ENCODE measurements around the gene NSMCE1. TPM values are rescaled to one million over a fixed set of nuclear protein-coding genes. Genes with fewer than 3 reads are reported as not detected.

Gene NSMCE1
- total RNA-seq, 1 donor, result 97.7 TPM

DNA sequence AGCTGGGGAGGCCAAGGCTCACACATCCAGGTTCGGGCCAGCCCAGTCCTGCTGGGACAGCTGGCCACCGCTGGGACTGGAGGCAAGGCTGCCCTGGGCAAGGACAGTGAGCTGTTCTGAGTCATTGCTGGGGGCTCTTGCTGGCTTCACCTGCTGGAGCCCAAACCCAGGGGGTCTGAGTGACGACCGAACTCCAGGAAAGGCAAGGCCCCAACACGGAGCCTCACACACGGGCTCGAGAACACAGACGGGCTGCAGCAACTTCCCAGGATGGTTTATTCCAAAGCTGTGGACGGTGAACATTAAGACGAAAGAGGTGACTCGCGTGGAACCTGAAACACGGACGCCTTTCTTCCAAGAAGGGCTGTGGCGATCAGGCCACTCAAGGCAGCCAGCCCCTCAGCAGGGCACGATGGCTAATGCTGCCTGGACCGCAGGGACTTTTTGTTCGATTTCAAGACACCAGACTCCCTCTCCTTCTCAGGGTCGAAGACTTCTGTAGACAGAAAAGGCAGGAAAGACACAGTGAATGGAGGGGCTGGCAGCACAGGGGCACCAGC lies 43.8 kb downstream of the NSMCE1 start:
- TF ChIP-seq, protein P1, sequence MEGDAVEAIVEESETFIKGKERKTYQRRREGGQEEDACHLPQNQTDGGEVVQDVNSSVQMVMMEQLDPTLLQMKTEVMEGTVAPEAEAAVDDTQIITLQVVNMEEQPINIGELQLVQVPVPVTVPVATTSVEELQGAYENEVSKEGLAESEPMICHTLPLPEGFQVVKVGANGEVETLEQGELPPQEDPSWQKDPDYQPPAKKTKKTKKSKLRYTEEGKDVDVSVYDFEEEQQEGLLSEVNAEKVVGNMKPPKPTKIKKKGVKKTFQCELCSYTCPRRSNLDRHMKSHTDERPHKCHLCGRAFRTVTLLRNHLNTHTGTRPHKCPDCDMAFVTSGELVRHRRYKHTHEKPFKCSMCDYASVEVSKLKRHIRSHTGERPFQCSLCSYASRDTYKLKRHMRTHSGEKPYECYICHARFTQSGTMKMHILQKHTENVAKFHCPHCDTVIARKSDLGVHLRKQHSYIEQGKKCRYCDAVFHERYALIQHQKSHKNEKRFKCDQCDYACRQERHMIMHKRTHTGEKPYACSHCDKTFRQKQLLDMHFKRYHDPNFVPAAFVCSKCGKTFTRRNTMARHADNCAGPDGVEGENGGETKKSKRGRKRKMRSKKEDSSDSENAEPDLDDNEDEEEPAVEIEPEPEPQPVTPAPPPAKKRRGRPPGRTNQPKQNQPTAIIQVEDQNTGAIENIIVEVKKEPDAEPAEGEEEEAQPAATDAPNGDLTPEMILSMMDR (IDR thresholded peaks at IDR 0.05; ENCODE audit: insufficient read depth, low read length), result no peak
- DNase-seq (ENCODE audit: low read depth), result no peak

DNA sequence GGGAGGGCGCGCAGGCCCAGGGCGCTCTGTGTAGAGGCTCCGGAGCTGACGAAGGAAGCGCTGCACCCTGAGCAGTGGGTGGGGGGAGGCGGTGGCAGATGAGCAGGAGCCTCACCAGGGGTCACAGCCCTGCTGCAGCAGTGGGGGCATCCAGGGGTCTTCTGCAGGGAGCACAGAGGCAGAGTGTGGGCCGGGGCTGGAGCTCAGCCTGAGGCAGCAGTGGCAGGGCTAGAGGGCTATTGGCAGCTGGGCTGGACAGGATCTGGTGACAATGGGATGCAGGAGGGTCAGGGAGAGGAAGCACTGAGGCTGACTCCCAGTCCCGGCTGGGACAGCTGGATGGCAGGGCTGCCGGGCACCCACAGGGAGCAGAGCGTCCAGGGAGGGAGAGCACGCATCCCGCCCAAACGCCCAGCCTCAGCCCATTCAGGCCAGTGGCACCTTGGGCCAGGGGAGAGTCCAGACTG lies 44.3 kb downstream of the NSMCE1 start:
- no peak overlapping the region for H3K4me3 ChIP-seq (ENCODE audit: low read depth, low read length)
- DNase-seq (ENCODE audit: low read depth), result no peak
- TF ChIP-seq, protein P1 (IDR thresholded peaks at IDR 0.05; ENCODE audit: insufficient read depth, low read length), result no peak

More for the DNA sequence above, 43.8 kb downstream of the NSMCE1 start:
- no peak overlapping the region for H3K4me3 ChIP-seq (ENCODE audit: low read depth, low read length)

DNA sequence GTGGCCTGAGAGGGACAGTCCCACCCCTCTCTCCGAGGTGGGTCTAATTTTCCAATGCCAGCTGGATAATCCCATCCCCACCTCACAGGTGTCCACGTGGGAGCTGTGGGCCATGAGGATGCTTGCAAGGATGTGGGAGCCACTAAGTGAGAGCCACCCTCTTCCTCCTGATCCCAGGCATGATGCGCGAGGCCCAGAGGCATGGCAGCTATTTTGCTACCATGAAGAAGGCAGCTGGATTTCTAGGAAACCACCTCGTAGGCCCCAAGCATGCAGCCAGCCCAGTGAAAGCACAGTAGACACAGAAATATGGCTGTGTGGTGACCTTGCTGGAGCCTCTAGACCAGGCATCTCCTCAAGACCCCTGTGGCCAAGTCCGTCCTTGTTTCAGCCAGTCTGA lies 44.9 kb downstream of the NSMCE1 start:
- DNase-seq (ENCODE audit: low read depth), result no peak
- TF ChIP-seq, protein P1 (IDR thresholded peaks at IDR 0.05; ENCODE audit: insufficient read depth, low read length), result no peak
- no peak overlapping the region for H3K4me3 ChIP-seq (ENCODE audit: low read depth, low read length)

DNA sequence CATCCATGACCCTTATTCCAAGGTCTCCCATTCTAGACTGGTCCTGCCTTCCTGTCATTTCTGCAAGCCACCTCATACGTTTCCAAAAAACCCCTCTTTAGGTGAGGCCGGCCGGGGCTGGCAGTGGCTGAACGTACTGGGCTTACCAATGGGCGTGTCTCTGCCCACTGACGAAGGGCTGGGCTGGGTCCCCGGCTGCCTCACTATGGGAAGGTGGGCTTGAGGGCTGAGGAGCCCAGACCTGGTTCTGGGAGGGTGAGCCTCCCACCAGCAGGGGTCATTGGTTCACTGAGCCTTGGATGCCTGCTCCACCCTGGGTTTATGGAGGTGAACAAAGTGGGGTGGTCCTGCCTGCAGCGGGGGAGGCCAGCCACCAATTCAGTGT lies 45.4 kb downstream of the NSMCE1 start:
- no peak for DNase-seq (ENCODE audit: low read depth)
- TF ChIP-seq, protein P1 (IDR thresholded peaks at IDR 0.05; ENCODE audit: insufficient read depth, low read length), result peak; percentile 9
- H3K4me3 ChIP-seq (ENCODE audit: low read depth, low read length), result no peak overlapping the region

DNA sequence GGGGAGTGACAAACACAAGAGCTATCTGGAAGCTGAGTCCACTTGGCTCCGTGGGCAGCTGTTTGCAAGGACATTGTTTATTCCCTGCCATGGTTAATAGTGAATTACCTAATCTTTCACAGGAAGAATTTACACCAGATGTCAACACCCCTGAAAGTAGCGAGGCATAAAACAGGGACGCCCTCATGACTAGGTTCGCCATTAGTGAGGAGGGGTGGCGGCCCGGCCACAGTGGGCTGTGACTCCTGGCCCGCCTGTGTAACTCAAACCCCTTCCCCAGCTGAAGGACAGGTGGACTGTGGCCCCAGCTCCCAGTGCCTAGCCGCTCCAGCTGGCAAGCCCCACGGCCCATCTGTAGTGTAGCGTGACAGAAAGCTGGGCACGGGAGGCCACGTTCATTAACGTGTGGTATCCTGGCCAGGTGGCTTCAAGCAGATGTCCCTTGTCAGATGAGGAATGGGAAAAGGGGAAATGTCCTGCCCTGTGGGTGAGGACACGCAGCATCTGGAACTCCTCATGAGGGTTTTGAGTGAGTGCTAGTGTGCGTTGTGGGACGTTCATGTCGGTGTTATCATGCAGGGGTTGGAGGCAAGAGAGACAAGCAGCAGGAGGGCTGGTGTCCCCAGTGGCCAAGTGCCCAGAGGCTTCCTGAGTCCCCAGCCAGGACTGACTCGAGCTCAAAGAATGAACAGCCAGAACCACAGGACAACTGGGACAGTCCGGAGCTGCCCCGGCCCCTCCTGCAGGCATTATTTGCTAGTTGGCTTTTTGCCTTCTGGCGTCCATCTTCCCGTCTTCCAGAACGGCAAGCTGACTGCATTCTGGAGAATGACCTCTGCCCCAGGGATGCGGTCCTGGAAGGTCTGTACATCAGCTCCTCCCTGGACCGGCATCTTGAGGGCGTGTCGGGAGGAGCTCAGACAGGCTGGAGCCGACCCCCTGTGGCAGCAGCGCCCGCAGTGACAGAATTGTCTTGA lies 46.0 kb downstream of the NSMCE1 start:
- no peak overlapping the region for H3K4me3 ChIP-seq (ENCODE audit: low read depth, low read length)
- DNase-seq (ENCODE audit: low read depth), result peak; percentile 83
- TF ChIP-seq, protein P1 (IDR thresholded peaks at IDR 0.05; ENCODE audit: insufficient read depth, low read length), result no peak

DNA sequence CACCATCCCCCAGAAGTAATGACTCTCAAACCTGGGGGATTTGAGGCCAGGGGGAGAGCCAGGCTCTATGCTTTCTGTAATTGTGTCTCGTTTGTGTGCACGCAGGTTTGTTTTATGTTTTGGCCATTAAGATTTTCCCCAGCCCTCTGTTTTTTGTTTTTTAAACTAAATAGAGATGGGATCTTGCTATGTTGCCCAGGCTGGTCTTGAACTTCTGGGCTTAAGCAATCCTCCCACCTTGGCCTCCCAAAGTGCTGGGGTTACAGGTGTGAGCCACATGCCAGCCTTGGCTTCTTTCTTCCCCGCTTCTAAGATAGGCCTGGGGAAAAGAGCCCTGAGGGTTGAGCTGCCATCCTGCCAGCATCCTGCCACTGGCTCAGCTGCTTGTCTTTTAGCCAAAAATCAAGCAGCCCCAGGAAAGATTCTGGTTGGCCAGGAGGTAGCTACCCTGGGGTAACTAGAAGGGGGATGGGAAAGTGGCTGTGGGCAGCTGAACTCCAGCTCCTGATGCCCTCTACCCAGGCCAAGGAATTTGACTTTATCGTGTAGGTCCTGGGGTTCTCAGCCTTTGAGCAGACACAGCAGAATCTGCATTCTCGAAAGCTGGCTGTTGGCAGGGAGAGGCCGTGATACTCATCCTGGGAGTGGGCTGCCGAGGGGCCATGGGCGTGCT lies 46.9 kb downstream of the NSMCE1 start:
- no peak overlapping the region for H3K4me3 ChIP-seq (ENCODE audit: low read depth, low read length)
- no peak for DNase-seq (ENCODE audit: low read depth)
- TF ChIP-seq, protein P1 (IDR thresholded peaks at IDR 0.05; ENCODE audit: insufficient read depth, low read length), result no peak

All from fibroblast of the aortic adventitia (primary cell).